GM19397 (cell line): ENCODE results near the gene CCNY.
"Not testable (repeated sequence)": the region's sequence is repeated elsewhere in the genome, so short reads cannot be mapped to it uniquely, and the experiment has no call there.

Experiments used
- ATAC-seq: cut with Tn5 transposase; IDR thresholded peaks from one replicate; pipeline ENCODE4 v1.9.1; 2021; ENCODE audit warnings: mild to moderate bottlenecking, moderate library complexity; ENCODE audit not compliant: unreplicated experiment

Gene CCNY

GRCh38 chr10:35506741-35507140, 170.4 kb downstream of the CCNY start:
- no peak for ATAC-seq

GRCh38 chr10:35507519-35508109, 171.3 kb downstream of the CCNY start:
- ATAC-seq, result no peak

DNA sequence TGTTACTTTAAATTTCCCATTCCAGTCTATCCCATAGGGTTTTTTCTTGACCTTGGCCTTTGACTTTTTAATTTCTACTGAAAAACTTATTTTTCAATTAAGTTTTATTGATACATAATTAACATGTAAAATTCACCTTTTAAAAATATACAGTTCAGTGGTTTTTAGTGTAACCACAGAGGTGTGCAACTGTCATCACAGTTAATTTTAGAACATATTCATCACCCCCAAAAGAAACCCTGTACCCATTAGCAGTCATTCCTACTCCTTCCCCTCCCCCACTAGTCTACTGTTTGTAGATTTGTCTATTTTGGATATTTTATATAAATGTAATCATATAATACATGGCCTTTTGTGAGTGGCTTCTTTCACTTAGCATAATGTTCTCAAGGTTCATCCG, 172.3 kb downstream of the CCNY start:
- ATAC-seq, result no peak

GRCh38 chr10:35510891-35511290, 174.6 kb downstream of the CCNY start:
- no peak for ATAC-seq

DNA sequence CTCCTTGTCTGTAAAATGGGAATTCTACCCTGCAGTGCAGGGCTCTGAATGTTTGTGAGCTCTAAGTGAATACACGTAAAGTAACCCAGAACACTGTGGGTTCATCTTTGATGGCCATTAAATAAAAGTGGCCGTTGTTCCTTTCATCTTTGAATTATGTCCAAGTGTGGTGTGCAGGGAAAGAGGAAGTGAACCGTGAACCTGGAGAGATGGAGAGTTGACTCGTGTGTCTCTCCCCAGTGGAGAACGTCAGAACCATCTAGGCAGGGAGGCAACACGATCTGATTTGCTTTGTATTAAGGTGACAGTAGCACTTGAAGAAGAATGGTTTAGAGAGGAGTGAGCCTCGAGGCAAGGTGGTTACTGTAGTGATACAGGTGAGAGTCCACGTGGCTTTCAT, 175.3 kb downstream of the CCNY start:
- no peak for ATAC-seq

GRCh38 chr10:35516102-35516670, 179.9 kb downstream of the CCNY start:
- ATAC-seq, result no peak

GRCh38 chr10:35517431-35518181, 181.3 kb downstream of the CCNY start:
- ATAC-seq, result no peak

- ATAC-seq, result not testable (repeated sequence)
Measured at GRCh38 chr10:35518187-35518586, 181.9 kb downstream of the CCNY start.

DNA sequence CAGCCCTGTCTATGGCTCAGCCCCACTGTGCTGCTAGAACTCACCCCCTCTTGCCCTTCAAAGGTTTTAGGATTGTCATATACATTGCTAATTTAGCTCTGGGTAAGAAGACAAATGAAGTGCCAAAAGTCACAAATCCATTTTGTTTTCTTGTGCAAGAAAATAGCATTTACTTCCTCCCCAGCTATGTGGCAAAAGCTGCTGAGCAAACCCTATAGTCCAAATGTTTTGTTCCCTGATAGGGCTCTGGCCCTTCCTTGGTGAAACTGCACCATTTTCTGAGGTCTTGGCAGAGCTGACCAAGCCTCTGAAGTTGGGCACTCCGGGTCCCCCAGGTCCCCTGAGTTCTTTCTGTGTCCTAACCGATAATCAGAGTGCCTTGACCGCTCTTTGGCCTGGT, 184.7 kb downstream of the CCNY start:
- ATAC-seq, result no peak

GRCh38 chr10:35523670-35524225, 187.4 kb downstream of the CCNY start:
- ATAC-seq, result no peak

- ATAC-seq, result no peak
Measured at GRCh38 chr10:35526746-35527145, 190.4 kb downstream of the CCNY start.

DNA sequence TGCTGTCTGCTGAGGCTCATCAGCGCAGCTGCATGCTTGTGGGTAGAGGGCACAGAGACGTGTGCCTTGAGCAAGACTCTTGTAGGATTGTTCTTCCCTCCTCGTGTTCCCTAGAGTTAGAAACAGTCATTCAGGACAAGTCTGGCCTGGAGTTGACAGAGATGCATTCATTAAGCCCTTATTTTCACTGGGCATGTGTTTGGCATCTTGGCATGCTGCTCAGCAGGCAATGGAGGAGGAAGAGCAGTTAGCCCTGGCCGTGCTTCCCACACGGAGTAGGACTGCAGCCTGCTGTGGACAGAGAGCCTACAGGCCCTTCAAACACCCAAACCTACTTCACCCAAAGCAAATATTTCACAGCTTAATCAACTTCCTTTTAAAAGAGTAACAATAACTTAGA, 195.8 kb downstream of the CCNY start:
- no peak for ATAC-seq

GRCh38 chr10:35533565-35533964, 197.3 kb downstream of the CCNY start:
- ATAC-seq, result no peak

- ATAC-seq, result no peak
Measured at GRCh38 chr10:35535136-35535535, 198.8 kb downstream of the CCNY start.

DNA sequence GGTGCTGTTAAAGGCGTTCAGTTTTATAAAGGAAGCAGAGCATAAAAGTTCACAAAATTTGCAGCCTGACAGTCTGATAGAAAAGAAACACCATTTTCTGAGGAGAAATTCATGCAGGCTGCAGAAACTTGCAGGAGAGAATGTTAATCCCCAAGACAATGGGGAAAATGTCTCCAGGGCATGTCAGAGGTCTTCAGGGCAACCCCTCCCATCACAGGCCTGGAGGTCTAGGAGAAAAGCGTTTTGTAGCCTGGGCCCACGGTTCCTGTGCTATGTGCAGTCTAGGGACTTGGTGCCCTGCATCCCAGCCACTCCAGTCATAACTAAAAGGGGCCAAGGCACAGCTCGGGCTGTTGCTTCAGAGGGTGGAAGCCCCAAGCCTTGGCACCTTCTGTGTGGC, 200.5 kb downstream of the CCNY start:
- ATAC-seq, result no peak

DNA sequence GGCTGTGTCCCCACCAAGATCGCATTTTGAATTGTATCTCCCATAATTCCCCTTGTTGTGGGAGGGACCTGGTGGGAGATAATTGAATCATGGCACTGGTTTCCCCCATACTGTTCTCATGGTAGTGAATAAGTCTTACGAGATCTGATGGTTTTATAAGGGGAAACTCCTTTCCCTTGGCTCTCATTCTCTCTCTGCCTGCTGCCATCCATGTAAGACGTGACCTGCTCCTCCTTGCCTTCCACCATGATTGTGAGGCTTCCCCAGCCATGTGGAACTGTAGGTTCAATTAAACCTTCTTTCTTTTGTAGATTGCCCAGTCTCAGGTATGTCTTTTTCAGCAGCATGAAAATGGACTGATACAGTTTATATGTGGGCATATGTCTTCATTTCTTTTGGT, 201.6 kb downstream of the CCNY start:
- ATAC-seq, result not testable (repeated sequence)

DNA sequence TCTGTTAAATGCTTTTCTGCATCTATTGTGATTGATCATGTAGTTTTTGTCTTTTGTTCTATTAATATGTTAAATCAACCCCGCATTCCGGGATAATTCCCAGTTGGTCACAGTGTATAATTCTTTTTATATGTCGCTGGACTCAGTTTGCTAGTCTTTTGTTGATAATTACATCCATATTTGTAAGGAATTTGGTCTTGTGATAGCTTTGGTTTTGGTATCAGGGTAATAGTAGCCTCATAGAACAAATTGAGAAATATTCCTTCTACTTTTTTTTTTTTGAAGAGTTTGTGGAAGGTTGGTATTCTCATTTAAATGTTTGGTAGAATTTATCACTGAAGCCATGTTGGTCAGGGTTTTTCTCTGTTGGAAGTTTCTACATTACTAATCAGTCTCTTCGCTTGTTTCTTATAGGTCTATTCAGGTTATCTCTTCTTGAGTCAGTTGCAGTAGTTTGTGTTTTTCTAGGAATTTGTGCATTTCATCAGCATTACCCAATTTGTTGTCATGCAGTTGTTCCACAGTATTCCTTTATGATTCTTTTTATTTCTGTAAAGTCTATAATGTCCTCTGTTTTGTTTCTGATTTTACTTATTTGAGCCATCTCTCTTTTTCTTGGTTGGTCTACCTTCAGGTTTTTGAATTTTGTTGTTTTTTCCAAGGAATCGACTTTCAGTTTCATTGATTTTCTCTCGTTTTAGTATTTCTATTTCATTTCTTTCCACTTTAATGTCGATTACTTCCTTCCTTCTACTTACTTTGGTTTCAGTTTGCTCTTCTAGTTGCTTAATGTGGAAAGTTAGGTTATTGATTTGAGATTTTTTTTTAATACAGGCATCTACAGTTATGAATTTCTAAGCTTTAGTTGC, 204.2 kb downstream of the CCNY start:
- ATAC-seq, result no peak

GRCh38 chr10:35541720-35542119, 205.4 kb downstream of the CCNY start:
- ATAC-seq, result no peak

GRCh38 chr10:35542303-35542702, 206.0 kb downstream of the CCNY start:
- ATAC-seq, result no peak

GRCh38 chr10:35545079-35545657, 208.9 kb downstream of the CCNY start:
- ATAC-seq, result no peak
